ENCODE data around the gene STRA6. TPM values are rescaled to one million over a fixed set of nuclear protein-coding genes. Genes with fewer than 3 reads are reported as not detected.
A peak's percentile ranks its signal among the peaks of the same experiment; 100 is the strongest.

The STRA6 gene
- polyA plus RNA-seq, 1 of the 3 experiments (the other 2 are of a cell fraction) = 27.9 TPM

- TF ChIP-seq RCOR1 (IDR thresholded peaks at IDR 0.05; ENCODE audit: low read length) (peak; percentile 96), YY1 (IDR thresholded peaks at IDR 0.05; ENCODE audit: low read depth) (no peak), MXI1 (IDR thresholded peaks at IDR 0.05; ENCODE audit: low read depth, low read length) (peak; percentile 89), CTCF (IDR thresholded peaks at IDR 0.05) (no peak), MEF2A (IDR thresholded peaks at IDR 0.05; ENCODE audit: borderline replicate concordance, low read depth) (peak; percentile 57; the same call in 1 of the 2 replicates), SIN3A (IDR thresholded peaks at IDR 0.05; ENCODE audit: borderline replicate concordance, low read depth, low read length) (peak; percentile 42; the same call in 1 of the 2 replicates), TAF1 (IDR thresholded peaks at IDR 0.05; ENCODE audit: borderline replicate concordance, low read depth, low read length) (no peak), TCF12 (IDR thresholded peaks at IDR 0.05) (peak; percentile 95)
Measured at GRCh38 chr15:74156678-74157411, 45.7 kb downstream of the STRA6 start (continued).

DNA sequence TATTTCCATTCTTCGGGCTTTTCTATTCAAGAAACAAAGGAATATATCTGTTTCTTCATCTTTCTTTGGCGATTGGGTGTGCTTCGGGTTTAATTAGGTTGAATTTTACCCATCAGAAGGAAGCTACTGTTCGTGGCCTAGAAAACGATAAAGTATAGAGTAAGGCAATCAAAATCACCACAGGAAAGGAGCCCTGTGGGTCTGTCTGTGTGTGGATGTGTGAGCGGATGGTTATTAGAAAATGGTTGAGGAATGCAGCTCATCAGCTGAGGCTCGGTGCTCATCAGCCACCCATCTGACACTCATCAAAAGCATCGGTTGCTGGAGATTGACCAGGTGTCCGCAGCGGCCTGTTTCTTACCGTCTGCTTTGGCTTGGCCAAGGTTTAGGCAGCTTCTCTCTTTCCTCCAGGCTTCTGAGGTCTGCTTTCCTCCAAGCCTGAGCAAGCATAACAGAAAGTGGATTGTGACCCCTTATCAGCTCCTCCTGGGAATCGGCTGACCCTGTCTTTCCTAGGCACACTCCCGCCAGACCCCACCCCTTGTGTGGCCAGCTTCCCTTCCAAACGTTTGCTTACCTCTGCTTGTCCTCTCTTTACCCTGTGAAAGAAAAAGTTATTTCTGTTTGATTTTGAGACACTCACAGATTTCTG is 46.7 kb downstream of the STRA6 start:
- H3K4me2 ChIP-seq = no peak overlapping the region; the same call in 1 of the 2 replicates
- H3K4me3 ChIP-seq (ENCODE audit: low read depth in 2 of 2, low read length in 1 of 2) = no peak overlapping the region
- peaks cover 12 to 30% of the 10 kb centered on the region in 2 experiments; a peak in 3 of 4 replicates for H3K4me1 ChIP-seq (ENCODE audit: control insufficient read depth in 1 of 2, insufficient read depth in 2 of 2, low read depth in 1 of 2, low read length in 1 of 2)
- no peak overlapping the region for H3K9ac ChIP-seq
- ChIA-PET CTCF (interaction anchor here (0.9 to 7.7 kb wide), 7 partner anchors 12 to 165 kb away, joined by 3 to 39 read pairs (median 6); partner anchors contain the start of gene ISLR), POLR2A (interaction anchor here (0.8 to 1.8 kb wide), 5 partner anchors 15 to 32 kb away, joined by 3 to 11 read pairs (median 4); no protein-coding TSS in a partner anchor)
- H3K27me3 ChIP-seq (ENCODE audit: insufficient read depth) = no peaks in the 10 kb centered on the region
- peak overlapping the region; percentile 82 to 93; a peak in 3 of 4 replicates for H3K27ac ChIP-seq (ENCODE audit: low read depth in 2 of 2, low read length in 1 of 2)
- H3K79me2 ChIP-seq (ENCODE audit: insufficient read depth) = no peaks in the 10 kb centered on the region
- H3K36me3 ChIP-seq (replicated peaks in 1 of 2; ENCODE audit: control insufficient read depth in 1 of 2, insufficient read depth in 2 of 2, low read length in 1 of 2) = no peaks in the 10 kb centered on the region
- DNase-seq = no peak
- no peaks in the 10 kb centered on the region for H3K9me3 ChIP-seq
- no peak overlapping the region for H2AFZ ChIP-seq (ENCODE audit: low read depth)
- 73% methylated on average over 14 of the region's 14 CpGs for WGBS (ENCODE audit: low lambda C conversion rate)
- H4K20me1 ChIP-seq (ENCODE audit: insufficient read depth) = no peaks in the 10 kb centered on the region
- no peaks in the 10 kb centered on the region for H3K9me2 ChIP-seq
- H3F3A ChIP-seq (replicated peaks; ENCODE audit: insufficient read depth) = peaks cover 13% of the 10 kb centered on the region
- TF ChIP-seq MXI1 (IDR thresholded peaks at IDR 0.05; ENCODE audit: low read depth, low read length) = no peak
- no peak for TF ChIP-seq ZBTB33 (IDR thresholded peaks at IDR 0.05; ENCODE audit: borderline replicate concordance, low read depth)
- no peak for TF ChIP-seq TEAD4 (IDR thresholded peaks at IDR 0.05; ENCODE audit: borderline replicate concordance, insufficient read depth)
- no peak for TF ChIP-seq CHD2 (IDR thresholded peaks at IDR 0.05; ENCODE audit: low read length, partially characterized antibody)
- TF ChIP-seq NFIC (IDR thresholded peaks at IDR 0.05; ENCODE audit: borderline replicate concordance) = no peak
- no peak for TF ChIP-seq FOSL2 (IDR thresholded peaks at IDR 0.05; ENCODE audit: borderline replicate concordance, low read depth)
- TF ChIP-seq, protein P1, sequence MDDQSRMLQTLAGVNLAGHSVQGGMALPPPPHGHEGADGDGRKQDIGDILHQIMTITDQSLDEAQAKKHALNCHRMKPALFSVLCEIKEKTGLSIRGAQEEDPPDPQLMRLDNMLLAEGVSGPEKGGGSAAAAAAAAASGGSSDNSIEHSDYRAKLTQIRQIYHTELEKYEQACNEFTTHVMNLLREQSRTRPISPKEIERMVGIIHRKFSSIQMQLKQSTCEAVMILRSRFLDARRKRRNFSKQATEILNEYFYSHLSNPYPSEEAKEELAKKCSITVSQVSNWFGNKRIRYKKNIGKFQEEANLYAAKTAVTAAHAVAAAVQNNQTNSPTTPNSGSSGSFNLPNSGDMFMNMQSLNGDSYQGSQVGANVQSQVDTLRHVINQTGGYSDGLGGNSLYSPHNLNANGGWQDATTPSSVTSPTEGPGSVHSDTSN (IDR thresholded peaks at IDR 0.05) = no peak
- TF ChIP-seq CTCF (IDR thresholded peaks at IDR 0.05) = no peak
- no peak for TF ChIP-seq EZH2phosphoT487 (IDR thresholded peaks at IDR 0.05; ENCODE audit: borderline replicate concordance, low read depth)
- no peak for TF ChIP-seq RFX5 (IDR thresholded peaks at IDR 0.05; ENCODE audit: low read length)
- TF ChIP-seq, protein P2, sequence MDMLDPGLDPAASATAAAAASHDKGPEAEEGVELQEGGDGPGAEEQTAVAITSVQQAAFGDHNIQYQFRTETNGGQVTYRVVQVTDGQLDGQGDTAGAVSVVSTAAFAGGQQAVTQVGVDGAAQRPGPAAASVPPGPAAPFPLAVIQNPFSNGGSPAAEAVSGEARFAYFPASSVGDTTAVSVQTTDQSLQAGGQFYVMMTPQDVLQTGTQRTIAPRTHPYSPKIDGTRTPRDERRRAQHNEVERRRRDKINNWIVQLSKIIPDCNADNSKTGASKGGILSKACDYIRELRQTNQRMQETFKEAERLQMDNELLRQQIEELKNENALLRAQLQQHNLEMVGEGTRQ (IDR thresholded peaks at IDR 0.05; ENCODE audit: borderline replicate concordance, low read depth, low read length) = no peak
- TF ChIP-seq POLR2AphosphoS5 (IDR thresholded peaks at IDR 0.05; ENCODE audit: low read depth, low read length) = no peak
- no peak for TF ChIP-seq ELF1 (IDR thresholded peaks at IDR 0.05)
- TF ChIP-seq SIN3A (IDR thresholded peaks at IDR 0.05; ENCODE audit: borderline replicate concordance, low read depth, low read length) = no peak
- TF ChIP-seq GATA2 (CRISPR knock-in tag; IDR thresholded peaks at IDR 0.05) = no peak
- no peak for TF ChIP-seq FOXJ3 (CRISPR knock-in tag; IDR thresholded peaks at IDR 0.05)
